Measurements from ENCODE around the gene CCDC27. TPM values are rescaled to one million over a fixed set of nuclear protein-coding genes. Genes with fewer than 3 reads are reported as not detected.

CCDC27 gene
- total and polyA plus RNA-seq, 2 donors (not counting 1 experiment from before 2014, with no cell fraction given) = not detected

DNA sequence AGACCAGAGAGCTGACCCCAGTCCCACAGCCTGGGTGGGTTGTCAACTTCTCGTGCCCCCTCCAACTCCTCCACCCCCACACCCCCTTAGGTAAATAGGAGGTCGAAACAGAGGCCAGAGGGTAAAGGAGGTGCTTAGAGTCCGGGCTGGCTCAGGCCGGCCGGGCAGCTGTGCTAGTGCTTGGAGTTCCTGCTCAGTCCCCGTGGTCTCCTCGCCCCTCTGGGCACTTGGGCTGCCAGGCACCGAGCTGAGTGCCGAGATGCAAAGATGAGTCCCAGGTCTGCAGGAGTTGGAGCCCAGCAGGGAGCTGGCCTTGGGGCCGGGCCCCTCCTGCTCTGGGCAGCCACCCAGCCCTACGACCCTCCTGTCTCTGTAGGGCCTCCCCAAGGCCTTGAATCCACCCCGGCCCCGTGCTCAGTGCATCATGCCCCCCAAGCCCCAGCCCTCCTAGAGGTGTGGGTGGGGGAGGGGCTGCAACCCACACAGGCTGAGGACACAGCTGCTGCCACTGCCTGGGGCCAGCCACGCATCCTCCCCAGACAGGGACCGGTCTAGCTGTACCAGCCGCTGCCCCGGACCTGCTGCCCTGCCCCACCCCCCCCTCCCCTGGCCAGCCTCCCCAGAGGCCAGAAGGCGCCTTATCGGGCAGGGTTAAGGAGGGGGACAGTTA lies 22.2 kb downstream of the CCDC27 start:
- Histone ChIP-seq H3K4me2 (replicated peaks; ENCODE audit: low read depth, low read length, poor library complexity, severe bottlenecking) (no peak overlapping the region), H3K4me3 (ENCODE audit: control extremely low read depth in 1 of 5, extremely low read depth in 1 of 5, insufficient read depth in 1 of 5, low read depth in 2 of 5, low read length in 4 of 5) (no peak overlapping the region), H3K27ac (ENCODE audit: low read length in 2 of 2) (no peak overlapping the region), H3K9me3 (ENCODE audit: control extremely low read depth in 1 of 3, control insufficient read depth in 2 of 3, insufficient read depth in 1 of 3, low read length in 2 of 3) (no peaks in the 10 kb centered on the region), H3K79me2 (ENCODE audit: control insufficient read depth, insufficient read depth, low read length) (no peaks in the 10 kb centered on the region), H3K36me3 (replicated peaks in 1 of 2; ENCODE audit: control extremely low read depth in 1 of 2, control insufficient read depth in 1 of 2, extremely low read depth in 1 of 2, insufficient read depth in 2 of 2, low read length in 1 of 2) (no peaks in the 10 kb centered on the region), H3K4me1 (ENCODE audit: control insufficient read depth in 2 of 2, insufficient read depth in 2 of 2, low read length in 2 of 2) (peaks cover 19 to 33% of the 10 kb centered on the region in 2 donors), H4K20me1 (ENCODE audit: control insufficient read depth, insufficient read depth, low read length, poor library complexity, severe bottlenecking) (no peaks in the 10 kb centered on the region), H3K27me3 (replicated peaks in 1 of 4; ENCODE audit: control extremely low read depth in 1 of 4, control insufficient read depth in 3 of 4, insufficient read depth in 4 of 4, low read length in 3 of 4) (no peaks in the 10 kb centered on the region), H2AFZ (ENCODE audit: insufficient read depth, low read depth, low read length, poor library complexity, severe bottlenecking) (no peak overlapping the region), H3K9ac (ENCODE audit: low read length) (no peak overlapping the region)
- H3K27ac Mint-ChIP-seq = no peak overlapping the region
- H3K4me1 Mint-ChIP-seq = peaks cover 23% of the 10 kb centered on the region
- ATAC-seq (ENCODE audit: low read depth) (no peak), DNase-seq (no peak)
- H3K27me3 Mint-ChIP-seq = no peaks in the 10 kb centered on the region
- TF ChIP-seq EZH2 (IDR thresholded peaks at IDR 0.05; ENCODE audit: borderline replicate concordance, insufficient read depth, low read depth, low read length, poor library complexity, severe bottlenecking) = no peak
- TF ChIP-seq, protein P1, sequence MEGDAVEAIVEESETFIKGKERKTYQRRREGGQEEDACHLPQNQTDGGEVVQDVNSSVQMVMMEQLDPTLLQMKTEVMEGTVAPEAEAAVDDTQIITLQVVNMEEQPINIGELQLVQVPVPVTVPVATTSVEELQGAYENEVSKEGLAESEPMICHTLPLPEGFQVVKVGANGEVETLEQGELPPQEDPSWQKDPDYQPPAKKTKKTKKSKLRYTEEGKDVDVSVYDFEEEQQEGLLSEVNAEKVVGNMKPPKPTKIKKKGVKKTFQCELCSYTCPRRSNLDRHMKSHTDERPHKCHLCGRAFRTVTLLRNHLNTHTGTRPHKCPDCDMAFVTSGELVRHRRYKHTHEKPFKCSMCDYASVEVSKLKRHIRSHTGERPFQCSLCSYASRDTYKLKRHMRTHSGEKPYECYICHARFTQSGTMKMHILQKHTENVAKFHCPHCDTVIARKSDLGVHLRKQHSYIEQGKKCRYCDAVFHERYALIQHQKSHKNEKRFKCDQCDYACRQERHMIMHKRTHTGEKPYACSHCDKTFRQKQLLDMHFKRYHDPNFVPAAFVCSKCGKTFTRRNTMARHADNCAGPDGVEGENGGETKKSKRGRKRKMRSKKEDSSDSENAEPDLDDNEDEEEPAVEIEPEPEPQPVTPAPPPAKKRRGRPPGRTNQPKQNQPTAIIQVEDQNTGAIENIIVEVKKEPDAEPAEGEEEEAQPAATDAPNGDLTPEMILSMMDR (IDR thresholded peaks at IDR 0.05) = no peak
- H3K4me3 Mint-ChIP-seq = no peak overlapping the region
- WGBS (ENCODE audit: insufficient coverage) = 94% methylated on average over 13 of the region's 19 CpGs
- H3K9me3 Mint-ChIP-seq (ENCODE audit: insufficient read depth) = no peaks in the 10 kb centered on the region
- POLR2A ChIA-PET = interaction anchor here (1.4 kb wide), 1 partner anchor 22 kb away, joined by 5 read pairs; the partner anchor contains the start of gene LRRC47
- intact Hi-C loops (cut with micrococcal nuclease) = no loop called here
- CTCF ChIA-PET = interaction anchor here (0.6 to 2.2 kb wide), 3 partner anchors 13 to 28 kb away, joined by 3 to 8 read pairs (median 4); no protein-coding TSS in a partner anchor

DNA sequence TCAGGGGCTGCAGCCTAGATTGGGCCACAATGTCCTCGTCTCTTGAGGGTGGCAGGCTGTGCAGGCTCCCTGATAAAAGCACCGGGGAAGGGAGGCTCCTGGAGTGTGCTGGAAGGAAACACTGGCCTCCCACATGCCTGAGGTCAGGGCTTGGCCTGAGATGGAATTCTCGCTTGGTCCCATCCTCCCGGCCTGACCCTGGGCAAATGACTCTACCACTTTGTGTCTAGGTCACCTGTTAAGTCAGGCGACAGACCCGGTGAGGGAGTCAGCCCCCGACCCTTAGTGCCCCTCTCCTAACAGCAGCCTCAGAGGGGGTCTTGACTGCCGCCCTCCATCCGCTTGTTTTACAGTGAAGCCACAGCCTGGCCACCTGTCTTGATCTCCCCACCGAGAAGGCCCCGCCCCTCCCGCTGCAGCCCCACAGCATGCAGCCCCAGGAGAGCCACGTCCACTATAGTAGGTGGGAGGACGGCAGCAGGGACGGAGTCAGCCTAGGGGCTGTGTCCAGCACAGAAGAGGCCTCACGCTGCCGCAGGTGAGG lies 22.8 kb downstream of the CCDC27 start:
- peaks cover 19 to 33% of the 10 kb centered on the region in 2 donors for H3K4me1 ChIP-seq (ENCODE audit: control insufficient read depth in 2 of 2, insufficient read depth in 2 of 2, low read length in 2 of 2)
- intact Hi-C loops (cut with micrococcal nuclease) = no loop called here
- no peak overlapping the region for H3K9ac ChIP-seq (ENCODE audit: low read length)
- no peaks in the 10 kb centered on the region for H3K27me3 Mint-ChIP-seq
- no peaks in the 10 kb centered on the region for H3K9me3 Mint-ChIP-seq (ENCODE audit: insufficient read depth)
- H3K4me2 ChIP-seq (replicated peaks; ENCODE audit: low read depth, low read length, poor library complexity, severe bottlenecking) = peak overlapping the region; percentile 43
- TF ChIP-seq, protein P1 (IDR thresholded peaks at IDR 0.05) = no peak
- no peak for TF ChIP-seq EZH2 (IDR thresholded peaks at IDR 0.05; ENCODE audit: borderline replicate concordance, insufficient read depth, low read depth, low read length, poor library complexity, severe bottlenecking)
- CTCF ChIA-PET = interaction anchor here (1.1 to 2.2 kb wide), 5 partner anchors 12 to 122 kb away, joined by 3 to 14 read pairs (median 4); partner anchors contain the start of gene LRRC47
- 43% methylated on average over 16 of the region's 17 CpGs for whole genome bisulfite sequencing (ENCODE audit: insufficient coverage)
- peak overlapping the region; percentile 29 for H3K4me3 Mint-ChIP-seq
- no peak overlapping the region for H3K27ac ChIP-seq (ENCODE audit: low read length in 2 of 2)
- peaks cover 23% of the 10 kb centered on the region for H3K4me1 Mint-ChIP-seq
- no peak overlapping the region for H3K4me3 ChIP-seq (ENCODE audit: control extremely low read depth in 1 of 5, extremely low read depth in 1 of 5, insufficient read depth in 1 of 5, low read depth in 2 of 5, low read length in 4 of 5)
- H3K79me2 ChIP-seq (ENCODE audit: control insufficient read depth, insufficient read depth, low read length) = no peaks in the 10 kb centered on the region
- no peak for DNase-seq
- ATAC-seq (ENCODE audit: low read depth) = no peak
- H3K27me3 ChIP-seq (replicated peaks in 1 of 4; ENCODE audit: control extremely low read depth in 1 of 4, control insufficient read depth in 3 of 4, insufficient read depth in 4 of 4, low read length in 3 of 4) = no peaks in the 10 kb centered on the region
- H4K20me1 ChIP-seq (ENCODE audit: control insufficient read depth, insufficient read depth, low read length, poor library complexity, severe bottlenecking) = no peaks in the 10 kb centered on the region
- H3K36me3 ChIP-seq (replicated peaks in 1 of 2; ENCODE audit: control extremely low read depth in 1 of 2, control insufficient read depth in 1 of 2, extremely low read depth in 1 of 2, insufficient read depth in 2 of 2, low read length in 1 of 2) = peaks cover 0 to 6% of the 10 kb centered on the region in 2 experiments
- POLR2A ChIA-PET = no interaction called here
- peak overlapping the region; percentile 59 for H3K27ac Mint-ChIP-seq
- H2AFZ ChIP-seq (ENCODE audit: insufficient read depth, low read depth, low read length, poor library complexity, severe bottlenecking) = no peak overlapping the region
- no peaks in the 10 kb centered on the region for H3K9me3 ChIP-seq (ENCODE audit: control extremely low read depth in 1 of 3, control insufficient read depth in 2 of 3, insufficient read depth in 1 of 3, low read length in 2 of 3)
